H9 (cell line): ENCODE measurements around the gene STEAP2. TPM values are rescaled to one million over a fixed set of nuclear protein-coding genes. Genes with fewer than 3 reads are reported as not detected.

ENCODE experiments used
- DNase-seq: peaks from one replicate; pipeline ENCODE4 v3.0.0-alpha.2; 2017
- H2AFZ ChIP-seq: one replicate; pipeline ENCODE4 v1.6.1; 2013; ENCODE audit warnings: mild to moderate bottlenecking, low read length, control low read depth, moderate library complexity
- H2AK5ac ChIP-seq: 2 replicates; pipeline ENCODE4 v1.6.1; 2013; ENCODE audit warnings: low read length, control low read depth, mixed read lengths; ENCODE audit not compliant: insufficient read length
- H2BK120ac ChIP-seq: one replicate; pipeline ENCODE4 v1.6.1; 2013; ENCODE audit warnings: low read depth, mild to moderate bottlenecking, low read length, control low read depth, inconsistent platforms; ENCODE audit not compliant: poor library complexity, severe bottlenecking
- H2BK12ac ChIP-seq: 2 replicates; pipeline ENCODE4 v1.6.1; 2013; ENCODE audit warnings: low read length, control low read depth, mixed read lengths, low read depth; ENCODE audit not compliant: insufficient read length
- H2BK15ac ChIP-seq: 2 replicates; pipeline ENCODE4 v1.6.1; 2013; ENCODE audit warnings: low read depth, low read length, control low read depth
- H2BK20ac ChIP-seq: one replicate; pipeline ENCODE4 v1.6.1; 2013; ENCODE audit warnings: low read depth, mild to moderate bottlenecking, low read length, control low read depth, inconsistent platforms; ENCODE audit not compliant: poor library complexity, severe bottlenecking
- H2BK5ac ChIP-seq: 2 replicates; pipeline ENCODE4 v1.6.1; 2013; ENCODE audit warnings: low read length, control low read depth, mixed read lengths; ENCODE audit not compliant: insufficient read length
- H3K14ac ChIP-seq: 2 replicates; pipeline ENCODE4 v1.6.1; 2013; ENCODE audit warnings: low read length, control low read depth; ENCODE audit not compliant: insufficient read depth
- H3K18ac ChIP-seq: 2 replicates; pipeline ENCODE4 v1.6.1; 2013; ENCODE audit warnings: low read depth, mild to moderate bottlenecking, mixed read lengths, low read length, control low read depth; ENCODE audit not compliant: insufficient read length
- H3K23ac ChIP-seq: 2 replicates; pipeline ENCODE4 v1.6.1; 2013; ENCODE audit warnings: low read length, control low read depth, mixed read lengths, low read depth; ENCODE audit not compliant: insufficient read length
- H3K23me2 ChIP-seq: 2 replicates; pipeline ENCODE4 v1.6.1; 2013; ENCODE audit warnings: low read depth, mild to moderate bottlenecking, mixed read lengths, low read length, control low read depth; ENCODE audit not compliant: insufficient read length, poor library complexity, severe bottlenecking
- H3K27ac ChIP-seq: 2 replicates; pipeline ENCODE4 v1.5.1; 2013; ENCODE audit warnings: low read length, control low read depth, mixed read lengths, low read depth; ENCODE audit not compliant: insufficient read length
- H3K27me3 ChIP-seq: 2 replicates; pipeline ENCODE4 v1.6.1; 2013; ENCODE audit warnings: low read length, control low read depth, inconsistent platforms; ENCODE audit not compliant: insufficient read depth
- H3K4ac ChIP-seq: 2 replicates; pipeline ENCODE4 v1.6.1; 2013; ENCODE audit warnings: low read depth, mild to moderate bottlenecking, control low read depth, inconsistent platforms, low read length, moderate library complexity
- H3K4me1 ChIP-seq: 2 replicates; pipeline ENCODE4 v1.6.1; 2013; ENCODE audit warnings: low read length, control low read depth, inconsistent platforms; ENCODE audit not compliant: insufficient read depth
- H3K4me2 ChIP-seq: 2 replicates; pipeline ENCODE4 v1.6.1; 2013; ENCODE audit warnings: low read length, control low read depth, mixed read lengths; ENCODE audit not compliant: insufficient read length, insufficient read depth
- H3K56ac ChIP-seq: 2 replicates; pipeline ENCODE4 v1.6.1; 2013; ENCODE audit warnings: low read depth, mild to moderate bottlenecking, mixed read lengths, low read length, control low read depth; ENCODE audit not compliant: insufficient read length
- H3K79me1 ChIP-seq: 2 replicates; pipeline ENCODE4 v1.6.1; 2013; ENCODE audit warnings: low read depth, mild to moderate bottlenecking, moderate library complexity, low read length, control low read depth, inconsistent platforms; ENCODE audit not compliant: insufficient read depth, poor library complexity, severe bottlenecking
- H3K79me2 ChIP-seq: 2 replicates; pipeline ENCODE4 v1.6.1; 2013; ENCODE audit warnings: low read length, control low read depth, inconsistent platforms; ENCODE audit not compliant: insufficient read depth
- H3K9ac ChIP-seq: 2 replicates; pipeline ENCODE4 v1.6.1; 2013; ENCODE audit warnings: low read length, control low read depth, mixed read lengths; ENCODE audit not compliant: insufficient read length; ENCODE audit errors: extremely low read depth
- H3K9me3 ChIP-seq: one replicate; pipeline ENCODE4 v1.6.1; 2013; ENCODE audit warnings: low read depth, low read length, inconsistent platforms; ENCODE audit not compliant: control insufficient read depth
- H3T11ph ChIP-seq: one replicate; pipeline ENCODE4 v1.6.1; 2013; ENCODE audit warnings: mild to moderate bottlenecking, low read length, control low read depth, inconsistent platforms
- H4K20me1 ChIP-seq: one replicate; pipeline ENCODE4 v1.6.1; 2013; ENCODE audit not compliant: control insufficient read depth, insufficient read length, insufficient read depth
- H4K5ac ChIP-seq: 2 replicates; pipeline ENCODE4 v1.6.1; 2013; ENCODE audit warnings: low read depth, mild to moderate bottlenecking, mixed read lengths, low read length, control low read depth; ENCODE audit not compliant: insufficient read length
- H4K8ac ChIP-seq: replicated peaks from 2 replicates; pipeline ENCODE4 v1.6.1; 2013; ENCODE audit warnings: low read length, control low read depth, mixed read lengths, low read depth; ENCODE audit not compliant: insufficient read length
- H4K91ac ChIP-seq: 2 replicates; pipeline ENCODE4 v1.6.1; 2013; ENCODE audit warnings: low read depth, mild to moderate bottlenecking, moderate library complexity, mixed read lengths, low read length, control low read depth; ENCODE audit not compliant: insufficient read length
- H3K27ac Mint-ChIP-seq, 3 experiments: 2 replicates in 2 of 3; 3 replicates in 1 of 3; pipeline ENCODE4 v1.8.0; 2020 to 2021; ENCODE audit warnings: mixed read lengths in 3 of 3, mild to moderate bottlenecking in 1 of 3, moderate library complexity in 1 of 3
- H3K27me3 Mint-ChIP-seq: 2 replicates; pipeline ENCODE4 v1.8.0; 2021; ENCODE audit warnings: low read depth, mild to moderate bottlenecking, moderate library complexity, mixed read lengths
- H3K36me3 Mint-ChIP-seq, 3 experiments: 2 replicates in 2 of 3; 3 replicates in 1 of 3; pipeline ENCODE4 v1.8.0; 2020 to 2021; ENCODE audit warnings: low read depth in 3 of 3, mixed read lengths in 3 of 3; ENCODE audit not compliant: insufficient read depth in 1 of 3
- H3K4me1 Mint-ChIP-seq, 2 experiments: 2 replicates each; pipeline ENCODE4 v1.8.0; 2020; ENCODE audit warnings: mixed read lengths in 2 of 2
- H3K4me3 Mint-ChIP-seq, 2 experiments: 2 replicates in 1 of 2; 3 replicates in 1 of 2; pipeline ENCODE4 v1.8.0; 2020 to 2021; ENCODE audit warnings: mild to moderate bottlenecking in 2 of 2, mixed read lengths in 2 of 2, moderate library complexity in 1 of 2
- H3K9me3 Mint-ChIP-seq, 2 experiments: 2 replicates in 1 of 2; 3 replicates in 1 of 2; pipeline ENCODE4 v1.8.0; 2020; ENCODE audit warnings: mild to moderate bottlenecking in 2 of 2, mixed read lengths in 2 of 2, moderate library complexity in 1 of 2
- CTCF ChIP-seq: fragments of 200-600 bp; sonication (generic); conservative IDR thresholded peaks from 3 replicates; pipeline ENCODE4 v1.8.0; 2021; ENCODE audit warnings: antibody characterized with exemption, mild to moderate bottlenecking
- WGBS: extraction: QIAGEN DNeasy Blood & Tissue Kit; methylation state at CpG from one replicate; pipeline ENCODE4 v1.1.7; 2013; ENCODE audit warnings: missing lambda C conversion rate, low lambda C conversion rate, mixed read lengths; ENCODE audit not compliant: insufficient read length; ENCODE audit errors: extremely low coverage; 5-methylcytosine and 5-hydroxymethylcytosine counted together
- total RNA-seq: library from RNA; stranded (reverse); gene quantifications from 2 replicates; pipeline ENCODE4 v1.2.1, GENCODE V29; 2021

Gene STEAP2
- total RNA-seq, 1 experiment from 2014 or later = 6.7 TPM

GRCh38 chr7:90225181-90225580 lies 13.6 kb downstream of the STEAP2 start:
- no peak for TF ChIP-seq CTCF
- Histone ChIP-seq H2AFZ (no peak overlapping the region), H3K27ac (no peak overlapping the region), H3K14ac (no peak overlapping the region), H3K4me2 (no peak overlapping the region), H3K18ac (no peak overlapping the region), H3K4me1 (peaks cover 3% of the 10 kb centered on the region; the same call in 1 of the 2 replicates), H3K27me3 (no peaks in the 10 kb centered on the region), H3K23ac (no peak overlapping the region), H3K9me3 (no peaks in the 10 kb centered on the region), H2AK5ac (no peak overlapping the region), H2BK20ac (no peak overlapping the region), H4K20me1 (no peaks in the 10 kb centered on the region), H3K23me2 (no peaks in the 10 kb centered on the region), H2BK120ac (no peak overlapping the region), H4K91ac (no peak overlapping the region), H2BK5ac (no peak overlapping the region), H3T11ph (no peak overlapping the region), H3K4ac (no peak overlapping the region), H3K56ac (no peak overlapping the region), H3K9ac (no peak overlapping the region), H4K8ac (no peak overlapping the region), H3K79me2 (no peaks in the 10 kb centered on the region), H4K5ac (no peak overlapping the region), H2BK12ac (no peak overlapping the region), H3K79me1 (no peaks in the 10 kb centered on the region), H2BK15ac (no peak overlapping the region)
- WGBS = no CpG with 5 or more reads among the region's 3 CpGs
- no peak for DNase-seq
- Mint-ChIP-seq H3K9me3 (no peaks in the 10 kb centered on the region), H3K27me3 (no peaks in the 10 kb centered on the region), H3K4me3 (peak overlapping the region in 1 of 2 experiments; percentile 63; a peak in 2 of 5 replicates), H3K4me1 (peaks cover 34 to 38% of the 10 kb centered on the region in 2 experiments), H3K27ac (peak overlapping the region in 2 of 3 experiments; percentile 96 to 97; a peak in 4 of 7 replicates), H3K36me3 (peaks cover 2 to 4% (median 4%) of the 10 kb centered on the region in 3 experiments; a peak in 5 of 7 replicates)
